ENCODE measurements around the gene TMEM62.
"Not testable (repeated sequence)": the region's sequence is repeated elsewhere in the genome, so short reads cannot be mapped to it uniquely, and the experiment has no call there.

TMEM62 gene

DNA sequence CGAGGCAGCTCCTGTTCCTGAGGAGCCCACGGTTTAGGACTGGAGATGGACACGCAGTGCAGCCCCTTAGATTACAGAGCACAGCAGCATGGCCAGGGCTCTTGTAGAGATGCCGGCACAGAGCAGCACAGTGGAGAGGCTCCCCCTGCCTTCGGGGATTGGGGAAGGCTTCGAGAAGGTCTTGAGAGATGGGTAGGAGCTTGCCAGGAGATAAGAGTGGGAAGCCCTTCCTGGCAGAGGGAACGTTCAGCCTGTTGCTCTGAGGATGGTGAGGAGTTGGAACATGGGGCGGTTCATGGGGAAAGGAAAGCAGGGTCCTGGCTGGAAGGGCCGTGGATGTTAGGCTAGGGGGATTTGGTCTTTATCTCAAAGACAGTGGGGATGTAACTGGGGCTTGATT, 77.4 kb downstream of the TMEM62 start:
- FAIRE-seq, result no peak

DNA sequence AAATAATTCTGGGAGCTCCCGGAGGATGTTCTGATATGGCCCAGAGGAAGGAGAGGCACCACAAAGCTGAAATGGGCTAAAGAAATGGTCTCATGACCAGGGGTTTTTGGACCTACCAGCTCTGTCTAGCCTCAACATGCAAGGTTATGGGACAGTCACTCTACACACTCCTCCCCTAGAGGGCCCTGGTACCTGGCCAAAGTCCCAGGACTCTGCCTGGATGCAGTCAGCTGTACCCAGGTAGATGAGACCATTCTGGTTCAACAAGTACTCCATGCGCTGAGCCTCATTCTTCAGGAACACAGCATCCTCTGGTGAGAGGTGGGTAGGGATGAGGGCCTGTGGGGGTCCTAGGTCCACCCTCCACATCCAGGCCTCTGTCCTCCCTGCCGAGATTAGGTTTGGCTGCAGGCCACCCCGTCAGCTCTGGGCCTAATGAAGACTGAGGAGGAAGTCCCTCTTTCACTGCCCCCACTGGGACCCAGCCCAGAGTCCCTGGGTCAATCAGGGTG, 77.9 kb downstream of the TMEM62 start:
- FAIRE-seq, result no peak

DNA sequence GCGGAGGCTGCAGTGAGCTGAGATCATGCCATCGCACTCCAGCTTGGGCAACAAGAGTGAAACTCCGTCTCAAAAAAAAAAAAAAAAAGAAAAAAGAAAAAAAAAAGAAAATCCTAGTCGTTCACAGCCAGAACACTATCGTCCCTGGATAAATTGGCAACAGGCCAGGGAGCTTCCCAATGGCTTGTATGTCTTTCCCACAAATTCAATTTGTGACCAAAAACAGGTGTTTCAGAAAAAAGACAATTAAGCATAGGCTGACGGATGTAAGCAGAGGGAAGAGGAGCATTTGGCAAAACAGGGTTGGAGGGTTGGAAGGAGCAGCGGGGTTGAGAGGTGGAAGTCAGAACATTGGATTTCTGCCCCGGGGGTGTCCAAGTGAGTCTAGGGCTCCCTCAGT, 78.9 kb downstream of the TMEM62 start:
- no peak for FAIRE-seq

DNA sequence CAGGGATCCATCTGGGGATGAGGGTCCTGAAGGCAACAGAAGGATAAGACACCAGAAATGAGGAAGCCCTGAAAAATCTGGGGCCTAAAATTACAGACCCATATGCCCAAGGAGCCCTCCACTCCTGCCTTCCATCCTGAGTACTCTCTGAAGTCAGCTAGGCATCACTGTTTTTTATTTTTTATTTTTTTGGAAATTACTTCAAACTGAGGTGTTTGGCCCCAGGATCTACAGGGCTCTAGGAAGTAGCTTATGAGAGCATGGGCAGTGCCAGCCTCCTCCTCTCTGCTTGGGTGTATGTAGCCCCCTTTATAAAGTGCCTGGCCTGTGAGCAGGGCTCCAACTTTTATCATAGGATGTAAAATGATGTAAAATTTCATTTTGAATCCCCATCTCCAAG, 79.6 kb downstream of the TMEM62 start:
- FAIRE-seq, result no peak

DNA sequence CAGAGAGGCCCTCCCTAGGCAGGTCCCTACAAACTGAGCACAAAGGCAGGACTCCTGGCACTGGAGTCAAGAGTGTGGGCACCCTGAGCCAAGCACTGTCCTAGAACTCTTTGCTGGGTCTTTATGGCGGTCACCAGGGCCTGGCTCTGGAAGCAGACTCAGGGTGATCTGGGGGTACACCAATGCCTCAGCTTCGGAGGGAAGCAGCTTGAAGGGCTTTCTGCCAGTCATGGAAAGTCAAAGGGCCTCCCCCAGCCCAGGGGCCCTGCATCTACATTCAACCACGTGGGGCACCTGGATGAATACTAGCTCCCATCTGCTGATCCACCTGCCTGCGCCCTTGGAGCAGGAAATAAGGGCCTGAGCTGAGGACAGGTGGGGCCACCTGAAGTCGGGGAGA, 80.1 kb downstream of the TMEM62 start:
- FAIRE-seq, result no peak

DNA sequence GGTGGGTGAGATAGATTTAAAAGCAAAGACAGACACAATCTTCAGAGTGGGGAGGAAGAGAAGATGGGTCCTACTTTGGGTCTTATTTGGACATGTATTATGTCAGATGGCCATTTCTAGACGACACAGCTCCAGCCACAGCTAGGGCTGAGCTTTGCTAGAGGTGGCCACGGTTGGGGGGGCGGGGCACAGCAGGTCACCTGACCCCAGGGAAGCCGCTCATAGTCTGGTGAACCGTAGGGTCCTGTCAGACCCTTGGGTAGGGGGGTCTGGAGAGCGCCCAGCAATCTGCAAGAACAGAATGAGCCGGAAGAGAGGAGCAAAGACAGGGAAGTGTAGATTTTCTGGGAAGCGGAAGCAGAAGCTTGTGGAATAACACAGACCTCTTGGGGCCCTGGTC, 80.8 kb downstream of the TMEM62 start:
- FAIRE-seq, result no peak

DNA sequence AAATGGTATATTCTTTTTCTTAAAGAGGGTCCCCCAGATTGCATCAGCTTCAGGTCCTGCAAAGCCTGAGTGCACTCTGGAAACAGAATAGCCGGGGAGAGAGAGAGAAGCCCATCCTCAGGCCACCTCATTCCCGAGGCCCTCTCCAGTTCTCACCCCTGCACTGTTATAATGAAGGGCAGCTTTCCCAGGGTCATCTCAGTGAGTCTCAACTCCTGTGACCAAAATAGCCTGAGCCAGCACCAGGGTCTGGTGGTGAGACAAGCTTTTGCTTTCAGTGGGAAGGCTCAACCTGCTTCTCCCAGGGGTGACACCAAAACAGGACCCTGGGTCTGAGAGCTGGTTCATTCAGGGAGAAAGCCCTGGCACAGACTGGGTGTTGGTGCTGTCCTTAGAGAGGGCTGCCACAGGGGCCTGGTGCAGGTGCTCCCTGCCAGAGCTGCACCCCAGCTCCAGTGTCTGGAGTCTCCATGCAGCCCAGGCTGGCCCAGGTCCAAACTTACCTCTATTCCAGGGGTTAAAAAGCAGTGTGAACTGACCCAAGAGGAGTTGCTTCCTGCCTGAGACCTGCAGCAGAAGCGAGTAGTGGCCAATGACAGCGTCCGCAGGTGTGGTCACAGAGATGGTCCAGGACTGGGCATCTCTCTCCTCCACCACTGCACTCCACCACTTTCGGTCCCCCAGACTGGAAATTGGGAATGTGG, 81.4 kb downstream of the TMEM62 start:
- FAIRE-seq, result no peak

DNA sequence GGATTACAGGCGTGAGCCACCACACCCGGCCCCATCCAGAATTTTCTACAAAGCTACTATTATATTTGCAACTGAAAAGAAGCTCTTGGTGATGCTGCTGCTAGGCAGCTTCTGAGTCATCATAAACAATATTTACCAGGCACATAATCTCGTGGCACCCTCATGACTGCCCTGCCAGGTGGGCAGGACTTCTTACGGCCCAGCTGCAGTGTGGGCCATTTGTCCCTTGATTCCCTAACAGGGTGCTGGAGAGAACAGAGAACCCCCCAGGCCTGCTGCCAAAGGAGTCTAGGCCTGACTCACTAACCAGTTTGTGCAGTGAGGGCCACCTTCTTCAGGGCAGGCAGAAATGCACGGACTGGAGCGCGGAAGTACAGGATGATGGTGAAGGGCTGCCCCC, 82.6 kb downstream of the TMEM62 start:
- FAIRE-seq, result no peak

DNA sequence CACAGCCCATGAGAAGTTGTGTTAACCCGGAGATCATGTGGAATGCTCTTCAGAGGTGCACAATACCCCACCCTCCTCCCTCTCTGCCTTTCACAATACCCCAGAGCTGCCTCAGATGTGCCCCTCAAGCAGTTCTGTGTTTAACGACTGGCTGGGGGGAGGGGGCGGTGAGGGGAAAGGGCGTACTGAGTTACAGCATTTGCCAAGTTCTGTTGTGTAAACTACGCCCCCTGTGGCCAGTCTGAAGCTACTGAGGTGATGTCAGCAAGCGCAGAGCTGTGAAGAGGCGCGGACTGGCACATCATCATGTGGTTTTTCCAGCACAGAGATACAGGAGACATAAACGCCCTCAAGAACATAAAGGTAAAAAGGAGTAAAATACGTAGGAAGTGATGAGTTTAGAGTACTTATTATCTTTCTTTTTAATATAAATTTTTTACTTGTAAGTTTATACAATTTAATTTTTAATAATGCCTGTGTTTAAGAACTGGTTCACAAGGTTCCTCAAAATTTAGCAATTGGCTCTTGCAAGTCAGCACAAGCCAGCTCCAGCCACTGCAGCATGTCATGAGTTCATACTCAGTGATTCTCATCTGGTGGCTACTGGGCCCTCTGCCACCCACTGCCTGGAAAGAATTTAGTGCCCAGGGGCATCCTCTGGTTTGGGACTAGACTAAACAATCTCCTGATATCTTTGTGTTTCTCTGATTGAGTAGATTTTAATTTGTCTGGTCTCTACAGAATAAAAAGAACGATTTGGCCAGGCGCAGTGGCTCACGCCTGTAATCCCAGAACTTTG, 85.7 kb downstream of the TMEM62 start:
- no peak for FAIRE-seq

DNA sequence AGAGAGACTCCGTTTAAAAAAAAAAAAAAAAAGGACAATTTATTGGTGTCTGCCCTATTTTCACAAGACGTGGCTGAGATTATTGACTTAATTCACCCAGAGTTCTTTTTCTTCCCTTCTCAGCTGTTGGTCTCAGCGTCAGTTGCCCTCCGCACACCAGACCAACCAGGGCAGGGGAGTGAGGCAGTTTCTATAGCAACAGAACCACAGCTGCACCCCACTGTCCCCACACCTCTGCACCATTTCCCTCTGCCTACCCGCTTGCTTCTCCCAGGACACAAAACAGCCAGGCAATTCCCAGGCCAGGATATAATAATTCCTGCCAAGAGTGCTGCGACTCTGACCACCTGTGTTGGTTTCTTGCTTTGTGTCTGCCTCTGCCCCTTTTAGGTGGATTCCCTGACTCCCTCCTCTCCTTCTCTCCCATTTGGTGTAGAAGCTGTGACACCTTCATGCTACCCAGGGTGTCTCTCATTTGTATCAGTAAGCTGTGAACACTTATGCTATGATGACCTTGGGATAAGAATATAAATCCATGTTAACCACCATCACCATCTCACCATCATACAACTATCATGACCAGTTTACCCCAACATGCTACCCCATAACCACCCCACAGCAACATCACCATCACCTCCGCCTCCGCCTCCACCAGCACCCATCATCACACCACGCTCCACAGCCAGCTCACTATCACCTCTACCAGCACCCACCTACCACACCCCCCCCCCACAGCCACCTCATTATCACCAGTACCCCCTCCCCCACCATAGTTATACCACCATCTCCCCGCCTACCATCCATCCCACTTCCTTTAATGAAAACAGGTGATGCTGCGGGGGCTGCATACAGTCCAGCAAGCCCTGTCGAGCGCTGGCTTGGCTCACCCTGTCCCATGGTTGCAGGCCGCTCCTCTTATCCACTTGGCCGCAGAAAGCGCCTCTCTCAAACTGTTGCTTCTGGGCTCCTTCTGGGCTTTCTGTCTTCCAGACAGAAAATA, 86.8 kb downstream of the TMEM62 start:
- FAIRE-seq, result no peak

DNA sequence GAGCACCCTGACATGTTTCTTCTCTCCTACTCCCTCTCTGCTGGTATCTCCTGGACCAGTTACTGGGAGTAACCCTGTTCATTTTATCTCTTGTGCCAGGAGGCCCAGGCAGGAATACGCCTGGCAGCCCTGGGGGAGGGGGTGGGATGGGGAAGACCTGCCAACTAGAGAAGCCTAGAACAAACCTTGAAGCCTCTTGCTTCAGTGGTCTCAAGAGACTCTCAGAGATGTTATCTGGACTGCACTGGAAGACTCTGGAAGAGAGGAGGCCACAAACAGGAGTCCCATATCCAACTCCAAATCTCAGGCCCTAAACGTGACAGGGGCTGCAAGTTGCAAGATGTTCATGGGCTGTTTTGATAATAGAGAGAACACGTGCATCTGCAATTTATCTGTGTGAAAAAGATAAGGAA, 87.6 kb downstream of the TMEM62 start, which contains the start of gene EPB42:
EPB42 (minus strand) TSS at position 28 of the 413 bp plus-strand sequence. CDS start 193 bp downstream, outside the sequence.
- FAIRE-seq, result no peak

DNA sequence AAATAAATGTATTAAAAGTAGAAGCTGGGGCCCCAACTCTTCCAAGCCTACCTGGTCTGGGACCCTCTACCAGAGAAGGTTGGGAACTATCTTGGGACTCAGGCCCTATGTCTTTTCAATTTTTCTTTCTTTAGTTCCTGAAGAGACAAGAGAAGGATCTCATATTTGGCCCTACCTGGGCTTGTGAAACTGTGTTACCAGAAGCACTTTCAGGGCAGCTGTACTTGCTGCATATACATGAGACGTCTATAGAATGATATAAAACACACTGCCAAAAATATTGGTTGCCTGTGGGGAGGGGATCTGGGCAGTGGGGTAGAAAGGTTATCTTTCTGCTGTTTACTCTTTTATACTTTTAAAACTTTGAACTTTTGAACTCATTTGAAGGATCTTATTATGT, 88.0 kb downstream of the TMEM62 start:
- FAIRE-seq, result no peak

DNA sequence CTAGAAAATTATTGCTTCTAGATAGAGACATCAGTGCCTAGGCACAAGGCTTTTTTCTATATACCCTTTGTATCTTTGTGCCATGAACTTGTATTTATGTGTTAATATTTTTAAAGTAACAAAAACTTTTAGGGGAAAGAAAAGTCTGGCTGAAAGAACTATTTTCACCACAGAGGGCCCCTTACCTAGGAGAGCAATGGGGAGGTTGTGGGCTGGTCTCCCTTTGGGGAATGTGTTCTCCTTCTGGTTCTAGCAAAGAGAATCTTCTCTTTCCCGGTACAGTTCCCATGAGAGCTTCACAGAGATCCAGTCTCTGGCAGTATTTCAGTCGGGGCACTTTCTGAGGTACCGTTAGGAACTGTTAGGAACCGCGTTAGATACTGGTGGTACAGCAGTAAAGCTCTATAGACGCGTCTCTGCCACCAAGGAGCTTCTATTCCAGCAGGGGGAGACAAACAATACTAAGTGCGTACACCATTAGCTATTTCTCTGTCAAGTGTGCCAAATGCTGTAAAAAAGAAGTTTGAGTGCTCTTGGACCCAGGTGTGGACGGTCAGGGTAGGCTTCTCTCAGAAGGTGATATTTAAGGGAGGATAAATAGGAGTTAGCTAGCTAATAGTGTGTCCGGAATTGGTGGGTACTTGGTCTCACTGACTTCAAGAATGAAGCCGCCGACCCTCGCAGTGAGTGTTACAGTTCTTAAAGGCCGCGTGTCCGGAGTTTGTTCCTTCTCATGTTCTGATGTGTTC, 92.0 kb downstream of the TMEM62 start:
- no peak for FAIRE-seq

DNA sequence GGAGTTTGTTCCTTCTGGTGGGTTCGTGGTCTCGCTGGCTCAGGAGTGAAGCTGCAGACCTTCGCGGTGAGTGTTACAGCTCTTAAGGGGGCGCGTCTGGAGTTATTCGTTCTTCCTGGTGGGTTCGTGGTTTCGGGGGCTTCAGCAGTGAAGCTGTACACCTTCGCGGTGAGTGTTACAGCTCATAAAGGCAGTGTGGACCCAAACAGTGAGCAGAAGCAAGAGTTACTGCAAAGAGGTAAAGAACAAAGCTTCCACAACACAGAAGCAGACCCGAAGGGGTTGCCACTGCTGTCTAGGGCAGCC, 92.5 kb downstream of the TMEM62 start:
- not testable (repeated sequence) for FAIRE-seq

DNA sequence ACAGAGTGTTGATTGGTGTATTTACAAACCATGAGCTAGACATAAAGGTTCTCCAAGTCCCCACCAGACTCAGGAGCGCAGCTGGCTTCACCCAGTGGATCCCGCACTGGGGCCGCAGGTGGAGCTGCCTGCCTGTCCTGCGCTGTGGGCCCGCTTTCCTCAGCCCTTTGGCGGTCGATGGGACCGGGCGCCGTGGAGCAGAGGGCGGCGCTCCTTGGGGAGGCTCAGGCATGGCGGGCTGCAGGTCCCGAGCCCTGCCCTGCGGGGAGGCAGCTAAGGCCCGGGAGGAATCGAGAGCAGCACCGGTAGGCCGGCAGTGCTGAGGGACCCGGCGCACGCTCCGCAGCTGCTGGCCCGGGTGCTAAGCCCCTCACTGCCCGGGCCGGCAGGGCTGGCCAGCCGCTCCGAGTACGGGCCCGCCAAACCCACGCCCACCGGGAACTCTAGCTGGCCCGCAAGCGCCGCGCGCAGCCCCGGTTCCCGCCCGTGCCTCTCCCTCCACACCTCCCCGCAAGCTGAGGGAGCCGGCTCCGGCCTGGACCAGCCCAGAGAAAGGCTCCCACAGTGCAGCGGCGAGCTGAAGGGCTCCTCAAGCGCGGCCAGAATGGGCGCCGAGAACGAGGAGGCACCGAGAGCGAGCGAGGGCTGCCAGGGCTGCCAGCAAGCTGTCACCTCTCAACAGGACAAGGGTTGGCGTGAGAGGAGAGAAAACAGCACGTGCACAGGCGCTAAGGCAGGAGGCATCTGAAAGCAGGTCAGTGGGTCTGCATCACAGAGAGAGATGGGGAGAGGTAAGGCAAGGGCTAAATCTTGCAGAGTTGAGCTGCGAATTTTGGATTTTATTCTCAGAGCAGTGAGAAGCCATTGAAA, 93.3 kb downstream of the TMEM62 start:
- no peak for FAIRE-seq

DNA sequence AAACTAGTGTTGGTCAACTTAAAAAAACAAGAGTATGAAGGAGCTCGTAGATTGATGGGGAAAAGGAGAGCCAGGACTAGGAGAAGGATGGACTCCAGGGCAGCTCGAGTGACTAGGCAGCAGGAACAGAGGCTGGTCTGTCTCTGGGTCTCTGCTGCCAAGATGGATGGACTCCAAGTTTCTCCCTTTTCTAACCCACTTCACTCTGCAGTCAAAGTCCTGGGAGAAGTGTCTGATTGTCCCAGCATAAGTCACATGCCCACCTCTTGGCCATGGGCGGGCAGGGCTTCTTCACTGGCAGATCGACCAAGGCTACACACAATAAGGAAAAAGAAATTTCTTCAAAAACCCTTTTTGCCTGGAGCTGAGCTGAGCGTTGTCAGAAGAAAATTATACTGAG, 96.6 kb downstream of the TMEM62 start:
- FAIRE-seq, result no peak

DNA sequence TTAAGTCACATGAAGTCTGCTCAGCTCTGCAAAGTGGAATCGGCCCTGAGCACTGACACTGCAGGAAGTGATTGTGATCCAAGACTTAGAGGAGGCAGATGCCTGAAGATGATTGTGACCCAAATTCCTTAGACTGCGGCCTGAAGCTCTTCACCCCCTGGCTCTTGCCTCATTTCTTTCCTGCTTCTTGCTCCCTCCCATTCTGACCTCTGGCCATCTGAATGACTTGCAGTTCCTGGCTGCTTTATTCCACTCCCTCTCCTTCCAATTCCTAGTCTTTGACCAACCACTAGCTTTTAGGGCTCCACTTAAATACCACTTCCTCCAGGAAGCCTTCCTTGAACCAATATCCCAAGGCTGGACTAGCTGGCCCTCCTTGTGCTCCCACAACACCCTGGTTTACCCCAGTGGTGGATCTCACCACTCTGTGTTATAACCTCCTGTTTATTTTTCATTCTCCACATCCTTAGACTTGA, 97.3 kb downstream of the TMEM62 start:
- FAIRE-seq, result no peak

DNA sequence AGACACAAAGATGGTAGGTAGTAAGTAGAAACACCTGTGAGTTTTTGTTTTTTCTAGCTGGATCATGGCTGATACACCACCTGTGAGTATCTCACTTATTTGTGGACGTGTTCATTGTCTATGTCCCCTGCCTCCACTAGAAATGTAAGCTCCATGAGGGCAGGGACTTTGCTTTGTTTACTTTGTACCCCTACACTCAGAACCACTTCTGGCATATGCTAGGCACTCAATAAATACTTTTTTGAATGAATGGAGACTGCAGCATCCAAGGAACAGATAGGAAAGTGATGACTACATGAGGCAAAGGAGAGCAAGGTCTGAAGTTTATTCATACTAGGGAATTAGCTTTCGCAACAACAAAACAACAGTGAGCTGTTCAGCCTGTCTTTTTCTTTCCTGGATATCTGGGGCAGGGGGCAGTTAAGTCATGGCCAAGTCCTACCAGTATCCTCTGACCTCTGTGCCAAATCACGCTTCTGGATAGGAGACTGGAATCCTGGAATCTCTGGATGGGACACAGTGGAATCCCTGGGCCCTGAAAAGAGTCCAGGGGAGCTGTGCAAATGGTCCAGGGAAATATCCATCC, 99.0 kb downstream of the TMEM62 start:
- no peak for FAIRE-seq

All from TTC549 (cell line).